IMR-90 (cell line): Measurements from ENCODE around the gene SAMD11. TPM values are rescaled to one million over a fixed set of nuclear protein-coding genes. Genes with fewer than 3 reads are reported as not detected.

Experiments
- ATAC-seq: fragments of 200-7000 bp; cut with Tn5 transposase; 2 replicates; pipeline ENCODE4 v1.9.1; 2020; ENCODE audit warnings: low read depth, mild to moderate bottlenecking, moderate library complexity
- BruUV-seq: library from RNA; stranded (reverse); fragments of 400-500 nt; replicated peaks from 2 replicates; lab custom pipeline; 2021; lab: Mats Ljungman, UMichigan
- CTCF ChIA-PET: fragments of 300-600 bp; formaldehyde crosslinking; extraction: SDS; loops from one replicate; lab custom pipeline; 2021; ENCODE audit warnings: antibody characterized with exemption; lab: Yijun Ruan, JAX
- POLR2A ChIA-PET: fragments of 300-600 bp; sonication (Branson Sonifier 250); formaldehyde crosslinking; loops from one replicate; lab custom pipeline; 2022; ENCODE audit warnings: antibody characterized with exemption; ENCODE audit not compliant: unreplicated experiment; lab: Charles Lee
- DNase-seq: peaks from one replicate; pipeline ENCODE4 v3.0.0; 2013
- H2AFZ ChIP-seq: replicated peaks from 2 replicates; pipeline ENCODE3; 2013; ENCODE audit warnings: low read length, mild to moderate bottlenecking; ENCODE audit not compliant: poor library complexity
- H2AK5ac ChIP-seq: 2 replicates; pipeline ENCODE4 v1.6.1; 2013; ENCODE audit warnings: low read depth, low read length, inconsistent platforms
- H2AK9ac ChIP-seq: replicated peaks from 2 replicates; pipeline ENCODE3; 2013; ENCODE audit warnings: mild to moderate bottlenecking, low read depth, low read length, moderate library complexity; ENCODE audit not compliant: poor library complexity
- H2BK120ac ChIP-seq: 2 replicates; pipeline ENCODE4 v1.6.1; 2013; ENCODE audit warnings: low read depth, low read length, inconsistent platforms
- H2BK15ac ChIP-seq: 3 replicates; pipeline ENCODE4 v1.6.1; 2013; ENCODE audit warnings: low read depth, low read length, inconsistent platforms
- H2BK20ac ChIP-seq: 2 replicates; pipeline ENCODE4 v1.6.1; 2013; ENCODE audit warnings: low read depth, mild to moderate bottlenecking, inconsistent platforms, low read length, moderate library complexity
- H2BK5ac ChIP-seq: 2 replicates; pipeline ENCODE4 v1.6.1; 2013; ENCODE audit warnings: mild to moderate bottlenecking, low read depth, low read length, inconsistent platforms; ENCODE audit not compliant: poor library complexity, severe bottlenecking
- H3K14ac ChIP-seq: replicated peaks from 2 replicates; pipeline ENCODE4 v1.6.1; 2013; ENCODE audit warnings: low read depth, low read length, inconsistent platforms
- H3K18ac ChIP-seq: 2 replicates; pipeline ENCODE4 v1.6.1; 2013; ENCODE audit warnings: low read depth, low read length, control low read depth
- H3K23ac ChIP-seq: 2 replicates; pipeline ENCODE4 v1.6.1; 2013; ENCODE audit warnings: low read depth, low read length, inconsistent platforms
- H3K27ac ChIP-seq: 2 replicates; pipeline ENCODE4 v1.5.1; 2013; ENCODE audit warnings: mild to moderate bottlenecking, control low read depth, low read length; ENCODE audit not compliant: insufficient read depth
- H3K27me3 ChIP-seq: 2 replicates; pipeline ENCODE4 v1.6.1; 2013; ENCODE audit warnings: low read length; ENCODE audit not compliant: control insufficient read depth, insufficient read depth
- H3K36me3 ChIP-seq: 2 replicates; pipeline ENCODE4 v1.6.1; 2013; ENCODE audit warnings: low read length, mixed read lengths; ENCODE audit not compliant: control insufficient read depth, insufficient read depth
- H3K4ac ChIP-seq: 2 replicates; pipeline ENCODE4 v1.6.1; 2013; ENCODE audit warnings: low read depth, low read length, inconsistent platforms
- H3K4me1 ChIP-seq: 2 replicates; pipeline ENCODE4 v1.6.1; 2013; ENCODE audit warnings: low read length, mixed read lengths; ENCODE audit not compliant: control insufficient read depth, insufficient read depth
- H3K4me2 ChIP-seq: 2 replicates; pipeline ENCODE4 v1.6.1; 2013; ENCODE audit warnings: low read depth, mild to moderate bottlenecking, control low read depth, low read length, moderate library complexity
- H3K4me3 ChIP-seq: 2 replicates; pipeline ENCODE4 v1.5.1; 2013; ENCODE audit warnings: low read depth, mild to moderate bottlenecking, control low read depth, low read length, moderate library complexity; ENCODE audit not compliant: insufficient read depth
- H3K56ac ChIP-seq: 2 replicates; pipeline ENCODE4 v1.6.1; 2013; ENCODE audit warnings: low read length, inconsistent platforms; ENCODE audit not compliant: insufficient read depth; ENCODE audit errors: extremely low read depth
- H3K79me1 ChIP-seq, 2 experiments: 2 replicates each; pipeline ENCODE4 v1.6.1; 2013; ENCODE audit warnings: low read length in 2 of 2, inconsistent platforms in 1 of 2, low read depth in 1 of 2
- H3K9ac ChIP-seq: 2 replicates; pipeline ENCODE4 v1.6.1; 2013; ENCODE audit warnings: low read depth, low read length, control low read depth
- H3K9me1 ChIP-seq: 2 replicates; pipeline ENCODE4 v1.6.1; 2013; ENCODE audit warnings: low read length, inconsistent platforms; ENCODE audit not compliant: insufficient read depth
- H3K9me3 ChIP-seq: 2 replicates; pipeline ENCODE4 v1.6.1; 2013; ENCODE audit warnings: low read length; ENCODE audit not compliant: control insufficient read depth, insufficient read depth
- H4K20me1 ChIP-seq: 2 replicates; pipeline ENCODE4 v1.6.1; 2013; ENCODE audit warnings: low read length, inconsistent platforms; ENCODE audit not compliant: insufficient read depth
- H4K5ac ChIP-seq: 2 replicates; pipeline ENCODE4 v1.6.1; 2013; ENCODE audit warnings: mild to moderate bottlenecking, low read depth, low read length, control low read depth
- H4K8ac ChIP-seq, 2 experiments: 2 replicates each; pipeline ENCODE4 v1.6.1; 2013; ENCODE audit warnings: low read depth in 2 of 2, low read length in 2 of 2, control low read depth in 1 of 2, inconsistent platforms in 1 of 2
- H4K91ac ChIP-seq: 2 replicates; pipeline ENCODE4 v1.6.1; 2013; ENCODE audit warnings: low read depth, low read length, inconsistent platforms; ENCODE audit not compliant: insufficient read depth
- BHLHE40 ChIP-seq: fragments of 150-350 bp; IDR thresholded peaks from 2 replicates; pipeline ENCODE4 v1.6.1; 2016; ENCODE audit warnings: mild to moderate bottlenecking, low read depth, low read length
- CEBPB ChIP-seq: IDR thresholded peaks from 2 replicates; pipeline ENCODE4 v1.6.1; 2012; ENCODE audit warnings: low read depth, low read length, improper control_type of control experiment
- CHD1 ChIP-seq: IDR thresholded peaks from 2 replicates; pipeline ENCODE4 v1.6.1; 2012; ENCODE audit warnings: low read depth, low read length, improper control_type of control experiment
- CTCF ChIP-seq: conservative IDR thresholded peaks from 2 replicates; pipeline ENCODE4 v1.5.1; 2012; ENCODE audit warnings: mild to moderate bottlenecking, low read depth, low read length, improper control_type of control experiment
- ELK1 ChIP-seq: fragments of 150-350 bp; IDR thresholded peaks from 2 replicates; pipeline ENCODE4 v1.6.1; 2016; ENCODE audit warnings: low read depth, mild to moderate bottlenecking, low read length, moderate library complexity, borderline replicate concordance
- FOS ChIP-seq: fragments of 150-350 bp; IDR thresholded peaks from 2 replicates; pipeline ENCODE4 v1.6.1; 2016; ENCODE audit warnings: low read depth, low read length
- MAFK ChIP-seq: IDR thresholded peaks from 2 replicates; pipeline ENCODE4 v1.6.1; 2012; ENCODE audit warnings: low read depth, low read length, improper control_type of control experiment
- MAZ ChIP-seq: IDR thresholded peaks from 2 replicates; pipeline ENCODE4 v1.6.1; 2012; ENCODE audit warnings: low read depth, mild to moderate bottlenecking, low read length, improper control_type of control experiment, moderate library complexity, borderline replicate concordance
- MXI1 ChIP-seq: IDR thresholded peaks from 2 replicates; pipeline ENCODE4 v1.6.1; 2012; ENCODE audit warnings: low read depth, mild to moderate bottlenecking, low read length, moderate library complexity, borderline replicate concordance
- NFE2L2 ChIP-seq: fragments of 150-350 bp; IDR thresholded peaks from 2 replicates; pipeline ENCODE4 v1.6.1; 2016; ENCODE audit warnings: low read depth, mild to moderate bottlenecking, low read length
- POLR2A ChIP-seq: IDR thresholded peaks from 2 replicates; pipeline ENCODE4 v1.6.1; 2012; ENCODE audit warnings: mild to moderate bottlenecking, low read depth, low read length
- RAD21 ChIP-seq: IDR thresholded peaks from 2 replicates; pipeline ENCODE4 v1.6.1; 2012; ENCODE audit warnings: low read length, improper control_type of control experiment
- RCOR1 ChIP-seq: IDR thresholded peaks from 2 replicates; pipeline ENCODE4 v1.6.1; 2012; ENCODE audit warnings: mild to moderate bottlenecking, low read length, improper control_type of control experiment; ENCODE audit not compliant: insufficient replicate concordance
- RFX5 ChIP-seq: IDR thresholded peaks from 2 replicates; pipeline ENCODE4 v1.8.0; 2012; ENCODE audit warnings: low read depth, mild to moderate bottlenecking, low read length, moderate library complexity
- SMC3 ChIP-seq: fragments of 150-350 bp; IDR thresholded peaks from 2 replicates; pipeline ENCODE4 v1.6.1; 2016; ENCODE audit warnings: low read depth, mild to moderate bottlenecking, antibody characterized with exemption, low read length, moderate library complexity
- USF2 ChIP-seq: fragments of 150-350 bp; IDR thresholded peaks from 2 replicates; pipeline ENCODE4 v1.6.1; 2017; ENCODE audit warnings: mild to moderate bottlenecking, antibody characterized with exemption, low read length, low read depth
- WGBS, 2 experiments: methylation state at CpG; one replicate each; pipeline versions ENCODE4 v1.1.5 to v1.1.7; 2013; ENCODE audit warnings: missing lambda C conversion rate in 2 of 2; ENCODE audit not compliant: insufficient read length in 1 of 2; ENCODE audit errors: extremely low coverage in 2 of 2; 5-methylcytosine and 5-hydroxymethylcytosine counted together
- dilution Hi-C: fragments of 300-500 bp; cut with HindIII; formaldehyde crosslinking; loops from one replicate; pipeline ENCODE4 v1.14.3; 2018; ENCODE audit warnings: low sequenced_read_pairs; ENCODE audit not compliant: unreplicated experiment
- in situ Hi-C: fragments of 300-500 bp; cut with MboI; formaldehyde crosslinking; loops from 3 replicates; pipeline ENCODE4 v1.14.3; 2019; ENCODE audit warnings: low sequenced_read_pairs, inconsistent platforms, mixed read lengths
- intact Hi-C: fragments of 100-400 bp; cut with micrococcal nuclease; formaldehyde crosslinking; loops from 2 replicates; pipeline ENCODE4 v1.10.0; 2022
- polyA plus RNA-seq, 3 experiments: library from polyadenylated mRNA; depleted of rRNA; stranded (reverse); fragments of >200 nt; gene quantifications; 2 replicates each; pipeline ENCODE4 v1.2.3, GENCODE V29; 2012; ENCODE audit warnings: low replicate concordance in 1 of 3
- total RNA-seq: library from RNA; depleted of rRNA; stranded (reverse); fragments of >200 nt; gene quantifications from 2 replicates; pipeline ENCODE4 v1.2.3, GENCODE V29; 2012

The SAMD11 gene
- total and polyA plus RNA-seq, 2 of the 4 experiments (the other 2 are of a cell fraction) = 5.9 to 22.9 TPM

- no TSS peak for BruUV-seq
- in situ Hi-C loops = loop anchor here (5.0 kb wide), 1 partner anchor 44 kb away; the partner anchor contains the start of gene NOC2L
- H4K91ac ChIP-seq = no peak overlapping the region
- H2BK20ac ChIP-seq = no peak overlapping the region
- no peaks in the 10 kb centered on the region for H3K9me1 ChIP-seq
- TF ChIP-seq CTCF = no peak
- no peak for TF ChIP-seq NFE2L2
- no peak for TF ChIP-seq CEBPB
- no peak for TF ChIP-seq MAFK
- no peak for TF ChIP-seq SMC3
- TF ChIP-seq BHLHE40 = no peak
- no peak for TF ChIP-seq RAD21
- no peak for TF ChIP-seq POLR2A
- no peak for TF ChIP-seq CHD1
- no peak for TF ChIP-seq MAZ
- no peak for TF ChIP-seq RCOR1
- no peak for TF ChIP-seq USF2
- TF ChIP-seq ELK1 = no peak
- TF ChIP-seq MXI1 = no peak
- no peak for TF ChIP-seq FOS
- no peak for TF ChIP-seq RFX5
- no peaks in the 10 kb centered on the region for H3K79me1 ChIP-seq
- no peaks in the 10 kb centered on the region; the same call in 1 of the 2 replicates for H3K27me3 ChIP-seq
- DNase-seq (no peak), ATAC-seq (no peak)
- no peak overlapping the region for H2BK5ac ChIP-seq
- no peak overlapping the region for H4K8ac ChIP-seq
- H3K14ac ChIP-seq = no peak overlapping the region
- no peak overlapping the region for H3K27ac ChIP-seq
- no peak overlapping the region; the same call in 1 of the 2 replicates for H3K4ac ChIP-seq
- H3K9ac ChIP-seq = no peak overlapping the region
- H2BK15ac ChIP-seq = no peak overlapping the region
- H4K20me1 ChIP-seq = no peaks in the 10 kb centered on the region; the same call in 1 of the 2 replicates
- no peak overlapping the region for H3K23ac ChIP-seq
- no peak overlapping the region for H3K4me2 ChIP-seq
- H3K56ac ChIP-seq = no peak overlapping the region
- no peak overlapping the region for H2AK9ac ChIP-seq
- no peak overlapping the region for H3K4me3 ChIP-seq
- H2AK5ac ChIP-seq = no peak overlapping the region
- dilution Hi-C loops = no loop called here
- no peaks in the 10 kb centered on the region for H3K36me3 ChIP-seq
- no peak overlapping the region for H3K18ac ChIP-seq
- CTCF ChIA-PET = interaction anchor here (1.2 kb wide), 1 partner anchor 8 kb away, joined by 5 read pairs; no protein-coding TSS in a partner anchor
- POLR2A ChIA-PET = no interaction called here
- H3K4me1 ChIP-seq = peaks cover 22% of the 10 kb centered on the region
- no peak overlapping the region for H4K5ac ChIP-seq
- H3K9me3 ChIP-seq = no peaks in the 10 kb centered on the region
- 73% methylated on average over 19 of the region's 24 CpGs; no CpG with 5 or more reads in 1 of the 2 experiments for whole genome bisulfite sequencing, 2 experiments
- H2BK120ac ChIP-seq = no peak overlapping the region
- no peak overlapping the region for H2AFZ ChIP-seq
- intact Hi-C loops = loop anchor here (1.0 kb wide), 1 partner anchor 28 kb away; no protein-coding TSS in a partner anchor
These were observed 10.9 kb upstream of the SAMD11 start for GRCh38 chr1:912740-913301.
